ENCODE results near the gene SSTR3. TPM values are rescaled to one million over a fixed set of nuclear protein-coding genes. Genes with fewer than 3 reads are reported as not detected.

Gene SSTR3
- total RNA-seq, 1 donor from 2014 or later = not detected

DNA sequence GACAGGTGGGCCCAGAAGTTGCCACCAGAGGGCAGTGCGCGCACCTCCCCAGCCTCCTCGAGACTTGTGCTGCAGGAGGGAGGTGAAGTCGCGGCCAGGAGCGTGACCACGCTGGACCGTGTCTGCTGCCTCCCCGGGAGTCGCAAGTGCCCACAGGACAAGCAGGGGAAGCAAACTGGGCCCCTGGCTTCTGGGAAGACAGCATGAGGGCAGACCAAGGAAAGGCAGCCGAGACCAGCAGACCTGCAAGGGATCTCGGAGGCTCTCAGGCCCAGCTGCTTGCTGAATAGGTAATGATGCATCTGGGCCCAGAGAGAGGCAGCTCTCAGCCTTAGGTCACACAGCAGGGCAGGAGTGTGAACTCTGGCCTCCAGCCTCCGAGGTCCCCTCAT is 45.6 kb downstream of the SSTR3 start:
- DNase-seq (ENCODE audit: extremely low spot score in 2 of 2) = no peak
- Histone ChIP-seq H3K27me3 (no peaks in the 10 kb centered on the region), H3K27ac (peak overlapping the region; percentile 58), H3K4me1 (peaks cover 14% of the 10 kb centered on the region), H3K9me3 (no peaks in the 10 kb centered on the region), H3K4me3 (peak overlapping the region in 1 of 2 donors; percentile 31), H3K36me3 (no peaks in the 10 kb centered on the region)
- intact Hi-C loops (cut with DNase I) = loop anchor here (2.0 kb wide), 1 partner anchor 32 kb away; no protein-coding TSS in a partner anchor
- TF ChIP-seq POLR2AphosphoS5 (IDR thresholded peaks at IDR 0.05; ENCODE audit: insufficient read depth in 1 of 2, low read depth in 1 of 2) (peak; percentile 67 to 76), POLR2A (IDR thresholded peaks at IDR 0.05) (no peak)
- TF ChIP-seq, protein P1, sequence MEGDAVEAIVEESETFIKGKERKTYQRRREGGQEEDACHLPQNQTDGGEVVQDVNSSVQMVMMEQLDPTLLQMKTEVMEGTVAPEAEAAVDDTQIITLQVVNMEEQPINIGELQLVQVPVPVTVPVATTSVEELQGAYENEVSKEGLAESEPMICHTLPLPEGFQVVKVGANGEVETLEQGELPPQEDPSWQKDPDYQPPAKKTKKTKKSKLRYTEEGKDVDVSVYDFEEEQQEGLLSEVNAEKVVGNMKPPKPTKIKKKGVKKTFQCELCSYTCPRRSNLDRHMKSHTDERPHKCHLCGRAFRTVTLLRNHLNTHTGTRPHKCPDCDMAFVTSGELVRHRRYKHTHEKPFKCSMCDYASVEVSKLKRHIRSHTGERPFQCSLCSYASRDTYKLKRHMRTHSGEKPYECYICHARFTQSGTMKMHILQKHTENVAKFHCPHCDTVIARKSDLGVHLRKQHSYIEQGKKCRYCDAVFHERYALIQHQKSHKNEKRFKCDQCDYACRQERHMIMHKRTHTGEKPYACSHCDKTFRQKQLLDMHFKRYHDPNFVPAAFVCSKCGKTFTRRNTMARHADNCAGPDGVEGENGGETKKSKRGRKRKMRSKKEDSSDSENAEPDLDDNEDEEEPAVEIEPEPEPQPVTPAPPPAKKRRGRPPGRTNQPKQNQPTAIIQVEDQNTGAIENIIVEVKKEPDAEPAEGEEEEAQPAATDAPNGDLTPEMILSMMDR (IDR thresholded peaks at IDR 0.05) = peak in 2 of 3 experiments; percentile 73 to 77

DNA sequence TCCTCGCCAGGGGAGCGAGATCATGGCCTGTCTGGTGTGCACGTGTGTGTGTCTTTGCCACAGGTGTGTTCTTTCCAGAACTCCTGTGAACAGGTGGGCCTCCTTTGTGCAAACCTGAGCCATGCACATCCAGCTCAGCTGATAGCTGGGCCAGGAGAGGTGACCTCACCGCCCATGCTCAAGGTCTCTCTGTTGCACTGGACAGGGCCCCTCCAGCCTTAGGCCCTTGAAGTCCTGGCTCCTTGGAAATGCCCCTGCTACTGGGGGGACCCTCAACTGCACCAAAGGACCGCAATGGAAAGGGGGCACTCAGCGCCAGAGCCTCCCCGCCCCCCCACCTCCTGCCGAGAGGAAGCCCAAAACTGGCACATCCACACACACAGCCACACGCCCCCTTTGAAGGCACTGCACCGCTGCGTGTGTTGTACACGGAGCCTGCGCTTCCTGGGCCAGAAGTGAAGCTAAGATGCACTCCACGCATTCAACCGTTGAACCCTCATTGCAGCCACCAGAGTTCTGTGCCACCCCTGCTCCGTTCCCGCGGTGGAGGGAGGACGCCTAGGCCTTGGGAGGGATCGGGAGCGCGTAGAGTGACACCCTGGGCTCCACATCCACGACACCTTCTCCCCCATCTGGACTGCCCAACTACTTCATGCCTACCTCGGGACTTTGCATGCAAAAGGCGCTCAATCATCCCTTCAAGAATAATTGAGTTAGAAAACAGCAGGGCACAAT is 46.2 kb downstream of the SSTR3 start:
- Histone ChIP-seq H3K27ac (no peak overlapping the region), H3K27me3 (no peaks in the 10 kb centered on the region), H3K9me3 (no peaks in the 10 kb centered on the region), H3K36me3 (no peaks in the 10 kb centered on the region), H3K4me3 (peak overlapping the region in 1 of 2 donors; percentile 31), H3K4me1 (peaks cover 14% of the 10 kb centered on the region)
- TF ChIP-seq, protein P1 (IDR thresholded peaks at IDR 0.05) = peak in 1 of 3 experiments; percentile 93
- no peak for TF ChIP-seq POLR2AphosphoS5 (IDR thresholded peaks at IDR 0.05; ENCODE audit: insufficient read depth in 1 of 2, low read depth in 1 of 2)
- no peak for DNase-seq (ENCODE audit: extremely low spot score in 2 of 2)
- intact Hi-C loops (cut with DNase I) = loop anchor here (2.0 kb wide), 1 partner anchor 33 kb away; no protein-coding TSS in a partner anchor

DNA sequence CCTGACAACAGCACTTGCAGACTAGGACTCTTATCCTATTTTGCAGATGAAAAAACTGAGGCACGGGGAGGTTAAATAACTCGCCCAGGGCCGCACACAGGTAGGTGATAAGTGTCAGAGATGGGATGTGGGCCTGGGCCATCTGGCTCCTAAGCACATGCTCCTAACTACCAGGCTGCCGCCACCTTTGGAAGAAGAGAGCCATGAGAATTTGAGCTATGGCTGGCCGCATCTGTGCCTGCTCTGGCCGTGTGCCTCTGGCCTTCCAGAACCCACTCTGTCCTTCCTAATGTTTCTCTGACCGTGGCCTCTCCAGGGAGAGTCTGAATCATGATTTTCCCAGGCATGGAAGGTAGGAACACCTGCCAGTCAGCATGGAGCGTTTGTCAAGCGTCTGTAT is 47.2 kb downstream of the SSTR3 start:
- DNase-seq (ENCODE audit: extremely low spot score in 2 of 2) = no peak
- H3K4me3 ChIP-seq = no peak overlapping the region
- H3K27ac ChIP-seq = no peak overlapping the region
- no peaks in the 10 kb centered on the region for H3K36me3 ChIP-seq
- intact Hi-C loops (cut with DNase I) = no loop called here
- peaks cover 14% of the 10 kb centered on the region for H3K4me1 ChIP-seq
- H3K27me3 ChIP-seq = no peaks in the 10 kb centered on the region
- H3K9me3 ChIP-seq = no peaks in the 10 kb centered on the region
- TF ChIP-seq, protein P1 (IDR thresholded peaks at IDR 0.05) = no peak
- TF ChIP-seq POLR2A (IDR thresholded peaks at IDR 0.05) (no peak), POLR2AphosphoS5 (IDR thresholded peaks at IDR 0.05; ENCODE audit: insufficient read depth in 1 of 2, low read depth in 1 of 2) (no peak)

DNA sequence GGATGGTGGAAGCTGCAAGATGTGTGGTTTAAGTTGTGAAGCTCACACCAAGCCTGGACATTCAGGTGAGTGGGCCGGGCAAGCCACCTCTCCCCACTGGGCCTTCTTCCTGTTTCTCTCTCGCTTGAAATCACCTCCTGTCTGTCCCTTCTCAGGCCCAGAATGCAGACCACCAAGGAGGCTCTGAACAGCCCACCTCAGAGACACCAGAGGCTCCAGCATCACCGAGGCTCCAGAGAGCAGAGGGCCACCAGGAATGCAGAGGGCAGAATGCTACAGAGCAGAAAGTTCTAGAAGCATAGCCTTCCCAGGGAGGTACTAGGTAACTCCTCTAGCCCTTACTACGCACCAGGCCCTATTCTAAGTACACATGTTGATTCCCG is 47.8 kb downstream of the SSTR3 start:
- H3K4me3 ChIP-seq = no peak overlapping the region
- intact Hi-C loops (cut with DNase I) = loop anchor here (5.0 kb wide), 1 partner anchor 98 kb away; no protein-coding TSS in a partner anchor

More for the DNA sequence above, 47.8 kb downstream of the SSTR3 start:
- Histone ChIP-seq H3K4me1 (peaks cover 14% of the 10 kb centered on the region), H3K9me3 (no peaks in the 10 kb centered on the region), H3K36me3 (no peaks in the 10 kb centered on the region), H3K27me3 (no peaks in the 10 kb centered on the region), H3K27ac (no peak overlapping the region)
- DNase-seq (ENCODE audit: extremely low spot score in 2 of 2) = no peak
- TF ChIP-seq POLR2A (IDR thresholded peaks at IDR 0.05) (no peak), POLR2AphosphoS5 (IDR thresholded peaks at IDR 0.05; ENCODE audit: insufficient read depth in 1 of 2, low read depth in 1 of 2) (no peak)
- TF ChIP-seq, protein P1 (IDR thresholded peaks at IDR 0.05) = no peak
